BLaER1 (cell line): ENCODE results near the gene JARID2.
A peak's percentile ranks its signal among the peaks of the same experiment; 100 is the strongest.

Source experiments
- H3K27ac ChIP-seq: shearing (Covaris generic); formaldehyde crosslinking; 2 replicates; pipeline ENCODE4 v1.8.1; 2022
- H3K27me3 ChIP-seq: shearing (Covaris generic); formaldehyde crosslinking; 2 replicates; pipeline ENCODE4 v1.8.1; 2022
- H3K36me3 ChIP-seq: shearing (Covaris generic); formaldehyde crosslinking; 2 replicates; pipeline ENCODE4 v1.8.1; 2022
- H3K4me1 ChIP-seq: shearing (Covaris generic); formaldehyde crosslinking; 2 replicates; pipeline ENCODE4 v1.8.1; 2022
- H3K4me2 ChIP-seq: shearing (Covaris generic); formaldehyde crosslinking; 2 replicates; pipeline ENCODE4 v1.8.1; 2022
- H3K4me3 ChIP-seq: shearing (Covaris generic); formaldehyde crosslinking; 2 replicates; pipeline ENCODE4 v1.8.1; 2022
- H3K9ac ChIP-seq: shearing (Covaris generic); formaldehyde crosslinking; 2 replicates; pipeline ENCODE4 v1.8.1; 2022
- H3K9me3 ChIP-seq: shearing (Covaris generic); formaldehyde crosslinking; 2 replicates; pipeline ENCODE4 v1.8.1; 2022
- H4K20me1 ChIP-seq: shearing (Covaris generic); formaldehyde crosslinking; 2 replicates; pipeline ENCODE4 v1.8.1; 2022
- Cebpa-rat ChIP-seq: shearing (Covaris generic); IDR thresholded peaks from 2 replicates; pipeline ENCODE4 v1.8.1; 2022

The JARID2 gene

DNA sequence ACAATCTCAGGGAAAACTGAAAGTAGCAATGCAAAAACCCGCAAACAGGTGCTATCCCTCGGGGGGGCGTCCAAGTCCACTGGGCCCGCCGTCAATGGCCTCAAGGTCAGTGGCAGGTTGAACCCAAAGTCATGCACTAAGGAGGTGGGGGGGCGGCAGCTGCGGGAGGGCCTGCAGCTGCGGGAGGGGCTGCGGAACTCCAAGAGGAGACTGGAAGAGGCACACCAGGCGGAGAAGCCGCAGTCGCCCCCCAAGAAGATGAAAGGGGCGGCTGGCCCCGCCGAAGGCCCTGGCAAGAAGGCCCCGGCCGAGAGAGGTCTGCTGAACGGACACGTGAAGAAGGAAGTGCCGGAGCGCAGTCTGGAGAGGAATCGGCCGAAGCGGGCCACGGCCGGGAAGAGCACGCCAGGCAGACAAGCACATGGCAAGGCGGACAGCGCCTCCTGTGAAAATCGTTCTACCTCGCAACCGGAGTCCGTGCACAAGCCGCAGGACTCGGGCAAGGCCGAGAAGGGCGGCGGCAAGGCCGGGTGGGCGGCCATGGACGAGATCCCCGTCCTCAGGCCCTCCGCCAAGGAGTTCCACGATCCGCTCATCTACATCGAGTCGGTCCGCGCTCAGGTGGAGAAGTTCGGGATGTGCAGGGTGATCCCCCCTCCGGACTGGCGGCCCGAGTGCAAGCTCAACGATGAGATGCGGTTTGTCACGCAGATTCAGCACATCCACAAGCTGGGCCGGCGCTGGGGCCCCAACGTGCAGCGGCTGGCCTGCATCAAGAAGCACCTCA is 250.7 kb downstream of the JARID2 start:
- no peak for TF ChIP-seq Cebpa-rat
- H3K36me3 ChIP-seq, result peaks cover 97% of the 10 kb centered on the region
- no peak overlapping the region for H3K9ac ChIP-seq
- peaks cover 82% of the 10 kb centered on the region for H4K20me1 ChIP-seq
- peaks cover 51% of the 10 kb centered on the region for H3K4me1 ChIP-seq
- H3K4me3 ChIP-seq, result no peak overlapping the region
- no peaks in the 10 kb centered on the region for H3K27me3 ChIP-seq
- no peak overlapping the region for H3K27ac ChIP-seq
- no peaks in the 10 kb centered on the region for H3K9me3 ChIP-seq
- H3K4me2 ChIP-seq, result no peak overlapping the region

DNA sequence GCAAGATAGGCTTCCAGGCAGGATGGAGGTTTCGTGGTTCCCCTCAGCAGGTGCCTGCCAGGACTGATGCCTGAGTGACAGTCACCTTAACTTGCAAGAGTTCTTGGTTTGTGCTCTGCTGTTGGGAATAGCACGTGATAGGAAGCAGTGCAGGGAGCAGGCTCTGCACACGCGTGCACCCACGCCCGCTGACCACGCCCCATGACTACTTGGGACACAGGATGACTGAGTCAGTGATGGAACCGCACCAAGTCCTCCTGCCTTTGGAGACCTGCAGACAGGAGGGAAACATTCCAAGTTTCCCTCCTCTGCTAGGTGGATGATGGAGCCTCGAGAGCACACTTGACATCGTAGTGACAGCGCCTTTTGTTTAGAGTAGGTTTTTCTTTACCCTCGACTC is 252.8 kb downstream of the JARID2 start:
- peaks cover 100% of the 10 kb centered on the region for H3K36me3 ChIP-seq

DNA sequence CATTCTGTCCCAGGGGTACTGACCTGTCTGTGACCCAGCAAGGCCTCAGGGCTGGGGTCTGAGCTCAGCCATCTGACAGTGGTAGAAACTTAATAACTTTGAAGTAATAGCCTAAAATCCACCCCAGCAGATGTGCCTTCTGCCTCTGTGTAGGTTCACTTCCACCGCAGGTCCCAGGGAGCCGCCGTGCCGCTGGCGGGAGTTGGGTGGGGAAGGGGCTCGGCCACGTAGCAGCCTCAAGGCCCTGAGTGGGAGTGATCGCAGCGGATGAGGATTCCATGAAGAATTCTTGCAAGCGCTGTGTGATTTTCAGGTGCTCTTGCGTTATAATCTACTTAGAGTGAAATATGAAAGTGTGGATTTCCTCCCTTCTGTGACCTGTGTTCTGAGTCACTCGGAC is 253.3 kb downstream of the JARID2 start:
- no peak overlapping the region for H3K27ac ChIP-seq
- H3K36me3 ChIP-seq, result peaks cover 100% of the 10 kb centered on the region
- H3K4me3 ChIP-seq, result no peak overlapping the region
- no peaks in the 10 kb centered on the region for H3K27me3 ChIP-seq
- no peaks in the 10 kb centered on the region for H3K9me3 ChIP-seq
- TF ChIP-seq Cebpa-rat, result no peak
- H3K4me1 ChIP-seq, result peaks cover 58% of the 10 kb centered on the region
- peaks cover 83% of the 10 kb centered on the region for H4K20me1 ChIP-seq
- H3K9ac ChIP-seq, result no peak overlapping the region
- no peak overlapping the region for H3K4me2 ChIP-seq

More for the DNA sequence above, 252.8 kb downstream of the JARID2 start:
- Histone ChIP-seq H4K20me1 (peaks cover 83% of the 10 kb centered on the region), H3K9ac (no peak overlapping the region), H3K27ac (no peak overlapping the region), H3K27me3 (no peaks in the 10 kb centered on the region), H3K9me3 (no peaks in the 10 kb centered on the region), H3K4me2 (no peak overlapping the region), H3K4me1 (peaks cover 54% of the 10 kb centered on the region), H3K4me3 (no peak overlapping the region)
- TF ChIP-seq Cebpa-rat, result no peak

DNA sequence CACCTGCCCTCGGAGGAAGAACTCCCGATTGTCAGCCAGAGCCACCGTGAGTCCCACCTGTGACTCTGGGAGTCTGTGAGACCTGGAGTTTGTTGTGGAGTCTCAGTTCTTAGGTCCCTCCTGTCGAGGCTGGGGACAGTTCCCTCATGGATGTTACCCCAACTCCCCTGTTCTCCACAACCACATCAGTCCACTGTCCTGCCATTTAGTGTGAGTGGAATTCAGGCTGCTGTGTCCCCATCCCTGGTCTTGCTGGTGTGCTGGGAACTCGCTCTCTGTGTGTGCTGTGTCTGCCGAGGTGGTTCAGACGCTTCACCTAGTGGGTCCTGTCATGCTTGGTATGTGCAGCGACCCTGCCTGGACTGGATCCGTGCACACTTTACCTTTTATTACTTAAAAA is 253.7 kb downstream of the JARID2 start:
- TF ChIP-seq Cebpa-rat, result no peak
- Histone ChIP-seq H3K36me3 (peaks cover 100% of the 10 kb centered on the region), H4K20me1 (peaks cover 83% of the 10 kb centered on the region), H3K27me3 (no peaks in the 10 kb centered on the region), H3K4me1 (peaks cover 63% of the 10 kb centered on the region), H3K4me3 (no peak overlapping the region), H3K9ac (no peak overlapping the region), H3K4me2 (no peak overlapping the region; the same call in 1 of the 2 replicates), H3K27ac (no peak overlapping the region), H3K9me3 (no peaks in the 10 kb centered on the region)

DNA sequence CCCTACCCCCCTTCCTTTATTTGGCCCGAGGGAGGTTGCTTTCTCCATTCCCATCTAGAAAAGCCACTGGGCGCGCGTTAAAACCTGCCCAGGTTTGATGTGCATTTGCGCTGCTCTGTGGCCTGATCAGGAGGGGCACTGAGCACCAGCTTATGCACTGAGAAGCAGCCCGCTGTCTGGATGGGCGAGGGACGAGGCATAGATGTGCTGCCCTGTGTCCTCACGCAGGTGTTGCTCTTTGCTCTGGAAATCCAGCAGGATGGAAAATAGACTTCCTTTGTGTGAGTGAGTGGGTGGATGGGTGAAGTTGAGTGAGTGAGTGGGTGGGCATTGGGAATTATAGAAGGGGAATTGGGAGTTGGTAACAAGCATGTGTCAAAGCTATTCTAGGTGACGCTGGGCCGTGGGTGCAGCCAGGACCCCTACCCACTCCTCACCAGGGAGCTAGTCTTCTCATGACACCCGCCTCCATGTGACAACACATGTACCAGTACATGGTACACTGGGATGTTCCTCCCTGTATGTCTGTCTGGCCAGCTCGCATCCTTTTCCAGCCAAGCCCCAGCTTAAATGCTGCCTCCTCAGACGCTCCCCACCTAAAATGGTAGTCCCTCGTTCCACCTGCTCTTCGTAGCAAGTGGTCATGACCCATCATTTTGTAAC is 254.3 kb downstream of the JARID2 start:
- Histone ChIP-seq H3K27me3 (no peaks in the 10 kb centered on the region), H3K9ac (no peak overlapping the region), H3K4me2 (peak overlapping the region; percentile 45), H3K27ac (no peak overlapping the region), H3K36me3 (peaks cover 100% of the 10 kb centered on the region), H3K9me3 (no peaks in the 10 kb centered on the region), H4K20me1 (peaks cover 83% of the 10 kb centered on the region), H3K4me3 (no peak overlapping the region), H3K4me1 (peaks cover 65% of the 10 kb centered on the region)
- TF ChIP-seq Cebpa-rat, result no peak

DNA sequence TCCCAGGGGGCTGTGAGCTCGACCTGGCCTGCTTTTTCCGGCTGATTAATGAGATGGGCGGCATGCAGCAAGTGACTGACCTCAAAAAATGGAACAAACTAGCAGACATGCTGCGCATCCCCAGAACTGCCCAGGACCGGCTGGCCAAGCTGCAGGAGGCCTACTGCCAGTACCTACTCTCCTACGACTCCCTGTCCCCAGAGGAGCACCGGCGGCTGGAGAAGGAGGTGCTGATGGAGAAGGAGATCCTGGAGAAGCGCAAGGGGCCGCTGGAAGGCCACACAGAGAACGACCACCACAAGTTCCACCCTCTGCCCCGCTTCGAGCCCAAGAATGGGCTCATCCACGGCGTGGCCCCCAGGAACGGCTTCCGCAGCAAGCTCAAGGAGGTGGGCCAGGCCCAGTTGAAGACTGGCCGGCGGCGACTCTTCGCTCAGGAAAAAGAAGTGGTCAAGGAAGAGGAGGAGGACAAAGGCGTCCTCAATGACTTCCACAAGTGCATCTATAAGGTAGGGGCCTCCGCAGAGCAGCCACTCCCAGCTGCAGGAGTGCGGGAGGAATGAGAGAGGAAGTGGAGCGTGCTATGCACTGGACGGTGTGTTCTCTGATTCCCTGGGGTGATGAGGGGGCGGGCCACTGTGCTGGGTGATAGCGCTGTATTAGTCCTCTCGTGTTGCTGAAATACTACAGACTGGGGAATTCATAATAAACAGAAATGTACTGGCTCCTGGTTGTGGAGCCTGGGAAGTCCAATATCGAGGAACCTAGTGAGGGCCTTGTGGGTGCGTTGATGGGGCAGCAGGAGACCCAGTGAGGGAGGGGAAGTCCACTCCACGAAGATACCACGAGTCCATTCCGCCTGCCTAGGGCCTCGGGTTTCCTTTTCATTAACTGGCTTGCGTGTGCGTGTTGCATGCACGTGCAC is 255.3 kb downstream of the JARID2 start:
- no peaks in the 10 kb centered on the region for H3K27me3 ChIP-seq
- H3K9me3 ChIP-seq, result no peaks in the 10 kb centered on the region
- peaks cover 87% of the 10 kb centered on the region for H4K20me1 ChIP-seq
- peak overlapping the region; percentile 45 for H3K4me2 ChIP-seq
- no peak overlapping the region for H3K9ac ChIP-seq
- peaks cover 65% of the 10 kb centered on the region for H3K4me1 ChIP-seq
- no peak overlapping the region for H3K4me3 ChIP-seq
- peak overlapping the region; percentile 37; the same call in 1 of the 2 replicates for H3K27ac ChIP-seq
- peaks cover 100% of the 10 kb centered on the region for H3K36me3 ChIP-seq
- no peak for TF ChIP-seq Cebpa-rat

DNA sequence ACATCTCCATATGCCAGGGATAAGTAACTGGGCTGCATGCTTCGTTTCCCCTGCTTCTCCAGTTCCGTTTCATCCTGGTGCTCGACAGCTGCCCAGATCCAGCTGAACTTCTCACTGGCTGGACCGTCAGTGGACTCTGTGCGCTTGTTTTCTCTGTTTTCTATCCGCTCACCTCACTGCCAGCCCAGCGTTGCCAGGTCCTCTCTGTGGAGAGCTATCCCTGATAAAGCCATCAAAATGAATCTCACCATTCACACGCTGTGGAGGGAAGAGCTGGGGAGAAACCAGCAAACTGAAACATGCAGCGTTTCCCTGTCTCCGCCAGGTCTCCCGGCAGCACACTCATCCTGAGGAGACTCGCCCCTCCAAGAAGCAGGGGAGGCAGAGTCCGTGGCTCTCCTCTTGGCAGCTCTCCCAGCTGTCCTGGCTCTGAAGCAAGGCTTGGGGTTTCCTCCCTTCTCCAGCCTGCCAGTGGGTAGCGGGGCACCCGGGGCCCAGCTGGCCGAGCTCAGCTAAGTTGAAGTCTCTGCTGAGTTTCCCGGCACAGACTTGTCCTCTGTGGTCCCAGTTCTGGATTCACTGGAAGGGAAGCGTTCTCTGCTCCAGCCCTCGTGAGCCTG is 256.1 kb downstream of the JARID2 start:
- H3K27ac ChIP-seq, result peak overlapping the region; percentile 9; the same call in 1 of the 2 replicates
- H4K20me1 ChIP-seq, result peaks cover 95% of the 10 kb centered on the region
- no peak overlapping the region for H3K4me3 ChIP-seq
- H3K27me3 ChIP-seq, result no peaks in the 10 kb centered on the region
- no peak for TF ChIP-seq Cebpa-rat
- H3K4me2 ChIP-seq, result peak overlapping the region; percentile 45
- H3K9ac ChIP-seq, result no peak overlapping the region
- H3K36me3 ChIP-seq, result peaks cover 100% of the 10 kb centered on the region
- peaks cover 65% of the 10 kb centered on the region for H3K4me1 ChIP-seq
- H3K9me3 ChIP-seq, result no peaks in the 10 kb centered on the region

DNA sequence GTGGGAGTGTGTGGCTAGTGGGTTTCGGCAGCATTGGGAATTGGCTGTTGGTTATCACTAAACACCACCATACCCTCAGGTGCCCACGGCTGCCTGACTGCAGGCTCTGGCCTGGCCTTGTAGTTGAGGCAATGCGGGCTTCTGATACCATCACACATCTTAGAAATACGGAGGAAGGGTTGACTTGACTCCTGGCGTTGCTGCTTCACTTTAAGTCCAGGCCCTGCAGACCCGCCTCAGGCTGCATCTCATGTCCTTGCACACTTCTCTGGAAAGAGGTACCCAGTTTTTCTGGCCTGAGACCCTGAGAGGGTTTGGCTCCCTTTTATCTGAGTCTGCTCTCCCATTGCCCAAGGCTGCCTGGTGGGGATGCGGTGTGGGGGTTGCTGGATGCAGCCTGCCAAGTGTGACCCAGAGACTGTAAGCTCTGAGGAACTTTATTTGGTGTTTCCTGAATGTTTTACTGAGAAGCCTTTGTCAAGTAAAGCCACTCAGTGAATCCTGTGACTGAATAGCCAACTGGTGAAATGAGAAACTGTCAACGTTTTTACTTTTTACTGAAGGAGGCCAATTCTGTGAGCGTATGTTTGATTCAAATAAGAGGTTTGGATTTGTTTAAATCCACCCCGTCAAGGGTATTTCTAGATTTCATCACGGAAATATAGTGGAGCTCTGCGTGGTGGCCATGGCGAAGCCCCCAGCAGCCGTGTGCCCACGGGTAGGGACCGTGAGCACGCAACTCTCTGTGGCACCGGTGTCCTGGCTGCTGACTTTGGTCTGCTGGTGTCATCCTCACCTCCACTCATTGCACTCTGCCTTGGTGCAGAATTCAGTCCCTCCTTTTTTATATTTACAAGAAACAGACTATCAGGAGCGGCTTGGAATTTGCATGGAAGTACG is 256.8 kb downstream of the JARID2 start:
- Histone ChIP-seq H3K9ac (no peak overlapping the region), H3K4me1 (peaks cover 65% of the 10 kb centered on the region), H3K9me3 (no peaks in the 10 kb centered on the region), H3K27me3 (no peaks in the 10 kb centered on the region), H3K36me3 (peaks cover 100% of the 10 kb centered on the region), H3K4me3 (no peak overlapping the region), H3K27ac (no peak overlapping the region), H4K20me1 (peaks cover 100% of the 10 kb centered on the region), H3K4me2 (no peak overlapping the region)
- no peak for TF ChIP-seq Cebpa-rat
